GM19238 (cell line): ENCODE results near the gene FBXL14.
"Not testable (repeated sequence)": the region's sequence is repeated elsewhere in the genome, so short reads cannot be mapped to it uniquely, and the experiment has no call there.

Experiments
- DNase-seq: peaks from one replicate; pipeline ENCODE4 v3.0.0; 2011; ENCODE audit warnings: low spot score; ENCODE audit not compliant: insufficient read length

FBXL14 gene

GRCh38 chr12:1619587-1619986 lies 25.2 kb upstream of the FBXL14 start:
- DNase-seq = no peak

GRCh38 chr12:1619159-1619558 lies 24.8 kb upstream of the FBXL14 start:
- no peak for DNase-seq

- DNase-seq = no peak
Observed at GRCh38 chr12:1618489-1618888, 24.1 kb upstream of the FBXL14 start.

- DNase-seq = no peak
Observed at GRCh38 chr12:1616233-1617066, 22.1 kb upstream of the FBXL14 start.

- no peak for DNase-seq
Observed at GRCh38 chr12:1614360-1614759, 20.0 kb upstream of the FBXL14 start.

DNA sequence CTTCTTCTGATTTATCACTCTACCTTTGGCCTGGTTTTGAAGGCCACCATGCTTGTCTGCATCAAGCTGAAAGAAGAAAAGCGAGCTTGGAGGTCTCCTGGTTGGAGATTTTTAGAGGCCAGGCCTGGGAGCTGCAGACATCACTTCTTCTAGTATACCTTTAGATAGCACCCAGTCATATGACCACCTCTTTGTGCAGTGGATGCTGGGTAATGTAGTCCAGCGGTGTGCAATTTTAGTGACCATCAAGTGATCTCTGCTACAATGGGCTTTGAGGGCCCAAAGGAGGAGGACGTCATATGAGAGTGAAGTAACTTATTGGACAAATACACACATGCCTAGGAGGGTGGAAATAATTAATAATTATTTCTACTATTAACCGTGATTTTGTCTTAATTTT lies 19.5 kb upstream of the FBXL14 start:
- no peak for DNase-seq

DNA sequence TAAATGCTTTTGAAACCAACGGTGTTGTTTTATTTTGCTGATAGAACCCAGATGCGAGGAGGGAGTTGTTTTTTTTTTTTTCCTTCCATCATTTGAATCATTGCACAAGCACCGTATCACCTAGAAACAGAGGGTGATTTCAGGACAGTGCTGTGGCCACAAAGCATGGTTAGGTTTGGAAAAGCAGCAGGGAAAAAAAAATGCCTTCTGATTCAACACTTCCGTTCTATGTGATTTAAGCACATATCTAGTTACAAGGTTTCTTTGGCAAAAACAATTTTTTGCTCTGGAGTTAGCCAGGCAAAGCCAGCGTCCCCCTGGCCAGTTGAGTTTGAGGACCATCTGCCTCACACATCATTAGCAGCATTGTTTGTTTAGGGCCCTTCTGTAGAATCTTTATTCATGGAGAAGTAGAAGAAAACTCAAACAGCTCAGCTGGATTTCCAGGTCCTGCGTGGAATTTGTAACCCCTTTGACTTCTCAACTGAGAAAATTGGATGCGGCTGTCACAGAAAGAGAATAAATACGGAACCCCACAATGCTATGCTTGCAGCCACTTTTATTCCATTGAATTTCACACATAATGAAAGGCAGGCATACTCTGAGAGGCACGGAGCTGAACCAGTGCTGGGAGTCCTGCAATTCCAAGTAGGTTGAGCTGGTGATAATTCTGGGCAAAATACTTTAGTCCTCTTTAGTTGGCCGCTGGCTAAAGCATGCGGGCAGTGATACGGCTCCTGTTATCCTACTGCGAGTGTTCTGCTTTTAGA lies 17.6 kb upstream of the FBXL14 start:
- no peak for DNase-seq

- DNase-seq = no peak
Observed at GRCh38 chr12:1610072-1610643, 15.8 kb upstream of the FBXL14 start.

- DNase-seq = no peak
Observed at GRCh38 chr12:1608713-1609119, 14.3 kb upstream of the FBXL14 start.

DNA sequence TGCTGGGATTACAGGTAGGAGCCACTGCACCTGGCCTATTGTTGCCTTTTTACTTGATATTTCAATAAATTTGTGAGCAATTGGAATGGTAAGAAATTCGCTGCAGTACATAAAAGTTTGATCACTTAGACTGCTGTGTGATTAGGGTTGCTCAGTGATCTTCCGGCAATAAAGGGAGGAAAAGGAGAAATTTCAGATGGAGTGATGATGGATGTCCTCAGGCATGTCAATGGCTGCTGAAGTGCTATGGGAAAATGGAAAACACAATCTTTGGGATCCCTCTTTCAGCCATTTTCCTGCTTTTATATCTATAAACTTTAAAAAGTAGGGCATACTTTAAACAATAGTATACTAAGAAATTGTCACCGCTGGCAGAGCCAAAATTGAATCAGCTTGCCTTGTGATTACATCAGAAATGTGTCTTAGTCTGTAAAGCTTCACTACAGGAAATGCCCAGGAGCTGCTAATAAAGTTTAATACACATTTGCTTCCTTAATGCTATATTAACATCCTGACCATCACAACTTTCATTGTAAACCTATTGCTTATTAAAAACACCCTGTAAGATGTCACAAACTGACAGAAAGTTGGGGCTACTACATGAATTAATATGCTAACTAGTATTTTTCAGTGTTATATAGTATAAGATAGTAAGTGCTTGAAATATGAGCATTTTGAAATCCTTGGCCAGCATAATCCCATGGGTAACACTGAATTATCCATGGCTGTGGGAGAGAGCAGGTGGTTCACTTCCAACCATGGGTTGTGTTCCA lies 13.7 kb upstream of the FBXL14 start:
- no peak for DNase-seq

DNA sequence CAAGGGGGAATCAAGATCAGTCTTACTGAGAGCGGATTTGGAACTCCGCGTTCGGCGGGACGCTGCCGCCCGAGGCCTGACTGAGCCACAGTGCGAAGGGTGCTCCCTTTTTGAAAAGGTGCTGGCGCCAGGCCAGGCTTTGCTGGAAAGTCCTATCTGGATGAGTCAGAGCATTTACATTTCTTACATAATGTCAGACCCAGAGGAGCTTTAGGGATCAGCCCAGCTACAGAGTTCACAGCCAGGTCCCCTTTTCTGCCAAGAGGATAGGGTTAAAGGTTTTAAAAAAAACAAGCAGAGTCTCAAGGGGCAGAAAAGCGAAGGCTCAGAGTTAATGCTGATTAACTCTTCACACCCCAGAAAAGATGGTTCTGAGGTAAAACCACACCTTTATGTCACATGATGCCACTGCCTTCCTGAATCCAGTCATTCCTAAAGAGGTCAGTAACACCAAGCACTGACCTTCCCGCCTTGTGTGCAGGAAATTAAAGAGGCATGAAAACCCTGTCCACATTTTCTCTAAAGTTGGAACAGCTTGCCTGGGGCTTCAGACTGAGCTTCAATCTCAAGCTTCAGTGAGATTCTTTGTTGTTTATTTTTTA lies 11.7 kb upstream of the FBXL14 start:
- DNase-seq = no peak

DNA sequence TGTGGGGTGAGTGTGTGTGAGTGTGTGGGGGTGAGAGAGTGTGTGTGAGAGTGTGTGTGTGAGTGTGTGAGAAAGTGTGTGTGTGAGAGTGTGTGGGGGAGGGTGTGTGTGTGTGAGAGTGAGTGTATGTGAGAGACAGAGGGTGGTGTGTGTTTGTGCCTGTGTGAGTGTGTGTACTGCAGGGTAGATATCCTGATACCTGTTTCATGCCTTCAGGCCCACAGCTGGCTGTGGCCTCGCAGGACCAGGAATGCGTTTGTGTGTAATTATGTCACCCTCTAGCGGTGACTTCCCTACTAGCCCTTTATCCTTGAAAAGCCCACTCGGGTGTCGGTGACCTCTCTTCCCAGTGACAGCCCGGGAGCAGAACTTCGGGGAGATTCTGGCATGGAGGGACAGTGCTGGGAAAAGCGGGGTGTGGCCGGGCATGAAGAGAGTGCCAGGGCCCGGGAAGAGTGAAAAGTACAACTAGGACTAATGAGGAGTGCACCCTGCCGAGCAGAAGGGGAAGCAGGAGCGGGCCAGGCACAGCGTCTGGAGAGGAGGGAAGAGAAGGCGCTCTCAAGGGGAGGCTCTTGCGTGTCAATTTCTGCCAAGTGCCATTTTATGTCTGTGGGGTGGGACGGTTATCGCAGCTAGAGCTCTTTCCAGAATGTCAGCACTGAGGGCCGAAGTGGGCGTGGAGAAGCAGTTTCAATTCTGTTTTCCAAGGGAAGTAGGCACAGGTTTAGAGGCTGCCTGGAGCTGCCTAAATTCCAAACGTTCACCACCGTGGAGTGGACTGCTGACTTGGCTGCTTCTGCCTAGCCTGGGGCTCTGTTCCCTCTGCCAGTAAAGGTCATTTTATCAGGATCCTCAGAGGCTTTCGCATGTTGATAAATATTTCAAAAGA lies 11.0 kb upstream of the FBXL14 start:
- DNase-seq = no peak

DNA sequence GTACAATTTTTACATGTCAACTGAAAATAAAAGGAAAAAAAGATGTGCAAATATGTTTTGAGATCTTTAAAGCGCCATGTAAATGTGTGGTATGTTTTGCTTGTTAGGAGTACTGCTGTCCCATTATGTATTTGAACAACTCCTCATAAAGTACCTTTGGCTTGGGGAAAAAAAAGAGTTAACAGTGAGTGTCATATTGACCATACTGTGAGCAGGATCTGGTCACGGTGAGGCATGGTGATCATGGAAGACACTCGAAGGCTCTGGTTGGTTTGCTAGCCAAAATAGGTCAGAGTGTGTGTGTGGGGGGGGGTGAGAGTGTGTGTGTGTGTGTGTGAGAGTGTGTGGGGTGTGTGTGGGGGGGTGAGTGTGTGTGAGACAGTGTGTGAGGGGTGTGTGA lies 10.1 kb upstream of the FBXL14 start:
- no peak for DNase-seq

- DNase-seq = no peak
Observed at GRCh38 chr12:1603269-1603993, 9.1 kb upstream of the FBXL14 start.

DNA sequence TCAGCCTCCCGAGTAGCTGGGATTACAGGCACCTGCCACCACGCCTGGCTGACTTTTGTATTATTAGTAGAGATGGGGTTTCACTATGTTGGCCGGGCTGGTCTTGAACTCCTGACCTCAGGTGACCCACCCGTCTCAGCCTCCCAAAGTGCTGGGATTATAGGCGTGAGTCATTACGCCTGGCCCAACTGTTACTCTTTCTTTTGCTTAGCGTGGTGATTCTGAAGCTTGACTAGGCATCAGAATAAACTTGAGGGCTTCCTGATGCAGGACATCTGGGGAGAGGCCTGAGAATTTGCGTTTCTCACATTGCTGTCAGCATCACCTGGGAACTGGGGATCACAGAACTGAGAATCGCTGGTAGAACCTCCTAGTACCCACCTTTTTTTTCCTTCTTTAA lies 8.3 kb upstream of the FBXL14 start:
- DNase-seq = not testable (repeated sequence)

GRCh38 chr12:1598757-1599156 lies 4.4 kb upstream of the FBXL14 start:
- no peak for DNase-seq

- no peak for DNase-seq
Observed at GRCh38 chr12:1595690-1596347, 1.4 kb upstream of the FBXL14 start.

DNA sequence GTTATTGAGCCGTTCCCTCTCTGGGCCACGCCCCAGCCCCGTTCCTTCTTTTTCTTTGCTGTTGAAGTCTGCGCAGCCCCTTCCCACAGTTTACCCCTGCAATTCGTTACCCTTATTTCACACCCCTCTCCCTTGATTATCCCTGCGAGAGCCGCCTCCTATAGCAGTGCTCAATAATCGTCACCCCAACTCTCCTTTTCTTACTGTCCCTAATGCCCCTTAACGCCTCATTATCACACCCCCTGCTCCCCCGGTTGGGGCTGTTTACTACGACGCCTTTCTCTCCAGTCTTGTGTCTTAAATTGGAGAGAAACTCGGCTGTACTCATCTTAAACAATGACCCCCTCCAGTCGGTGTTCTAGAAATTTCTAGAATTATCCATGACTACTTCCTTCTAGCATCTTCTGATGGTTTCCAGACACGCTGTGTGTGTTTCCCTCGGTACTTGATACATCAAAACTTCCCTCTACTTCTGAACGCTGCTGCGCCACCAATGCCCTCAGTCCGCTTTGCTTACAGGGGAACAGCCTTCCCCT lies 713 bp upstream of the FBXL14 start:
- DNase-seq = no peak

- DNase-seq = peak; percentile 61
Observed at GRCh38 chr12:1594006-1594260, 448 bp downstream of the FBXL14 start.
